ENCODE data around the gene SYCN. TPM values are rescaled to one million over a fixed set of nuclear protein-coding genes. Genes with fewer than 3 reads are reported as not detected.

The SYCN gene
- total RNA-seq, 1 experiment from 2014 or later = not detected

DNA sequence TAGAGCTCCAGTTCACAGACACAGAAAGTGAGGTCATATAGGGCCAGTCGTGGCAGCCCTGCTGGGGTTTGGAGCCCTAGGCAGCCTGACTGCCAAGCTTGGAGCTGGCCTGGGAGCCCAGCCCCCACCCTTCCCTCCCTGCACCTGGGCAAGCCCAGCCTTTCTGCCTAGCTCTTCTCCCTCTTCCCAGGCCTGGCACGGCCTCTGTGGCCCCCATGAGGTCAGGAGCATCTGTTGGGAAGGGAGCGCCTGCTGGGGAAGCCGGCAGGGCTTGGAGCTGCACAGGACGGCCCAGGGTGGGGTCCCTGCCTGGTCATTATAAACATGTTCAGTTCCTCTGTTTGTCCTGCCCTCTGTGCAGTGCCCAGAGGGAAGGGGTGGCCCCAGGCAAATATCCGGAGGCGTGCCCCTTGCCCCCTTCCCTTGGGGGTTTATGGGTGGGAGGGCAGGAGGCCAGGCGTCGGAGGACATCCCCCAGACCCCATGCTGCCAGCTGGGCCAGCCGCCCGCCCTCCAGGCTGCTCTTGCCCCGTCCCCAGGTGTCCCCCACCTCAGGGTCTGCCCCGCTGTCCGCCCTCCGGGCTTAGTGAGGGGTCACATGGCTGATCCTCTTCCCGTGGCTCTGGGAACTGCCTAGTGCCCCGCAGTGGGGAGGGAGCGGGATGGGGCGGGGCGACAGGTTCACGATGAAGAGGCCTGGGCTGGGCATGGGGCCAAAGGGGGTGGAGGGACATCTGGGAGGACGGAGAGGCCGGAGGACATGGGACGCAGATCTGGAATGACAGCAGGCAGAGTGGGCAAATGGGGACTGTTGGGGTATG is 37.3 kb downstream of the SYCN start:
- DNase-seq (ENCODE audit: low read depth, low spot score) = no peak
- in situ Hi-C loops (cut with HindIII; ENCODE audit: low pct_unique_long_range_greater_than_20kb, low sequenced_read_pairs) = no loop called here

DNA sequence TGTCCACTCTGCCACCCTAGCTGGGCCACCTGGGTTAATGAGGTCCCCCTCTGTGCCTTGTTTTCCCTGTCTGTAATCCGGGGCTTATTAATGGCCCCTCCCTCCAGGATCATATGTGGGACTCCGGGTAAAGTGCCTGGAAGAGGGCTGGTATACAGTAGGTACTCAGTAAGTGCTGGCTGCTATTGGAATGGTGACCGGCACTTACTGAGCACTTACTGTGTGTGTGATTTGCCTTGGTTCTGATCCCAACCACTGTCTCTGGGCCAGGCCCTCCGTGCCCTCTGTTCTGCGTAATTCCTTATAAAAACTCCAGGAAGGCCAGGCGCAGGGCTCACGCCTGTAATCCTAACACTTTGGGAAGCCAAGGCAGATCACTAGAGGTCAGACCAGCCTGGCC is 38.2 kb downstream of the SYCN start:
- no peak for DNase-seq (ENCODE audit: low read depth, low spot score)
- in situ Hi-C loops (cut with HindIII; ENCODE audit: low pct_unique_long_range_greater_than_20kb, low sequenced_read_pairs) = no loop called here

DNA sequence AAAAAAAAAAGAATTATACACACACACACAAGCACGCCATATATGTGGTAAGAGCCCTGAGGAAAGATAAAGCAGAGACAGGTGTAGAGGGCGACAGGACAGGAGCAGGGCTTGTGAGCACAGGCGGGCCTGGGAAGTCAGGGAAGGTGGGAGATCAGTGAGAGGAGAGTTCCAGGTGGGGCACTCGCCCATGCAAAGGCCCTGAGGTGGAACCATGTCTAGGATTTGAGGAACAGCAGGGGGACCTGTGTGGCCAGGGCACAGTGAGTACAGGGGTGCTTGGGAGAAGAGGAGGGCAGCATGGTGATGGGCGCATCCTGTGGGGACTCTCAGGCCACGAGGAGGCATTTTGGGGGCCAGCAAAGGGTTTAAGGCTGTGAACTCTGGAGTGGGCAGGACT is 39.8 kb downstream of the SYCN start:
- in situ Hi-C loops (cut with HindIII; ENCODE audit: low pct_unique_long_range_greater_than_20kb, low sequenced_read_pairs) = no loop called here
- no peak for DNase-seq (ENCODE audit: low read depth, low spot score)

DNA sequence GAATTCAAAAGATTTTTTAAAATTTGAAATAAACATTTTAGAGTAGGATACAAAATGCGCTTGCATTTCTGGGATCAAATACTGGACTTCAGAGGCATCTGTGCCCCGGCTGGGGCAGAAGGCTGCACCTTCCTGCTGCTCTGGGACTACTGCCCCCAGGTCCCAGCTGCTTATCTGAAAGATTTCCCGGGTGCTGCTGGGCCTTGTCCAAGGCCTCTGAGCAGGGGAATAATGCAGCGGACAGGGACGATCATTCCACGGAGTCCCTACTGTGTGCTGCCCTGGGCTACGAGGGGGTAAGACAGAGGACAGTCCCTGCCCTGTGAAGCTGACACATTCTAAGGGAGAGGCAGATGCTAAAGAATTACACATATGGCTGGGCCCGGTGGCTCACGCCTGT is 40.4 kb downstream of the SYCN start:
- DNase-seq (ENCODE audit: low read depth, low spot score) = no peak
- in situ Hi-C loops (cut with HindIII; ENCODE audit: low pct_unique_long_range_greater_than_20kb, low sequenced_read_pairs) = no loop called here

DNA sequence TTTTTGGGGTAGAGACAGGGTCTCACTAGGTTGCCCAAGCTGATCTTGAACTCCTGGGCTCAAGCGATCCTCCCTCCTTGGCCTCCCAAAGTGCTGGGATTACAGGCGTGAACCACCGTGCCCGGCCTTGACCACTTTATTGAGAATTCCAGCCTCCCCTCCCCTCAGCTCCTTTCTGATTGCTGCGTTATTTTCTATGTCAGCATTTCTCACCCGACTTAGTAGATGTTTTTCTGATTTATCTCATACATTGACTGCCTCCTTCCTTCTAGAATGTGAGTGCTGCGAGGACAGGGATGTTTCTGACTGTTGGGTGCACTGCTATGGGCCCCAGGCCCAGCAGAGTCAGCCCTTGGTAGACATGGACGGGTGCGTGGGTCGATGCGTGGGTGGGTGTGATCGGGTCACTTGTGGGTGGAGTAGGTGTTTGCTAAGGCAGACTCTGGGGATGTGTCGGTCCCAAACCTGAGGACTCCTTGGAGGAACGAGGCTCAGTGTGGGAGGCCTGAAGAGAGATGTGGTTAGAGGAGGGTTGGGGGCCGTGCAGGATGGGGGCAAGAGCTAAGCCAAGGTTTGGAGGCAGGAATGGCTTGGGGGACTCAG is 41.5 kb downstream of the SYCN start:
- DNase-seq (ENCODE audit: low read depth, low spot score) = no peak
- in situ Hi-C loops (cut with HindIII; ENCODE audit: low pct_unique_long_range_greater_than_20kb, low sequenced_read_pairs) = no loop called here

DNA sequence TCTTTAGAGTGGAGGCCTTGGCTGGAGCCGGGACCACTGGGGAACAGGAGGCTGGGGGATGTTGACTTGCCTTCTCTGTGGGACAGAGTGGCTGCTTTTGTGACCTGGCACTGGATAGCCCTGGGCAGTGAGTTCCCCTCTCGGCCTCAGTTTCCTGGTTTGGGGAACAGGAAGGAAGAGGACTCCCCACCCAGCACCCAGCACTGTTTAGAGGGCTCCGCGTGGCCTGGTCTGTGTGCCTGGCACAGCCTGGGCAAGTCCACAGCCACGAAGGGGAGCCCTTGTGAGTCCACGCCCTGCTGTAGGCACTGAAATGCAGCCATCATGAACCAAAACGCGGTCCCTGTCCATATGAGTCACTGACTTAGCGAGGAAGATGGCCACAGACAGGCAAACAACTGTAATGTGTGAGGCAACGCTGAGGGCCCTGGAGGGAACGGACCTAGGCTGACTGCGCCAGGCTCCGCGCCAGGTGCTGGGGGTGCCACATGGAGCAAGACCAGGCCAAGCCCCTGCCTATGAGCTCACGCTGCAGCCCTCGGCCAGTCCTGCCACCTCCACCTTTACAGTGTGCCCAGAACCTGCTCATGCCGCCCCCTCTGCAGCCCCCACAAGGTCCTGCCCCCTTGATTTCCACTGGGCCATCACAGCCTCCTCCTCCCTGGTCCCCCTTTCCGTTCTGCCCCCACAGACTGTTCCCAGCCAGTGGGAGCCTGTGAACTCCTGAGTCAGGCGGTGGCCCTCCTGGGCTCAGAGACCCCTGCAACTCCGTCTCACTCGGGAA is 43.0 kb downstream of the SYCN start:
- no peak for DNase-seq (ENCODE audit: low read depth, low spot score)
- in situ Hi-C loops (cut with HindIII; ENCODE audit: low pct_unique_long_range_greater_than_20kb, low sequenced_read_pairs) = no loop called here

DNA sequence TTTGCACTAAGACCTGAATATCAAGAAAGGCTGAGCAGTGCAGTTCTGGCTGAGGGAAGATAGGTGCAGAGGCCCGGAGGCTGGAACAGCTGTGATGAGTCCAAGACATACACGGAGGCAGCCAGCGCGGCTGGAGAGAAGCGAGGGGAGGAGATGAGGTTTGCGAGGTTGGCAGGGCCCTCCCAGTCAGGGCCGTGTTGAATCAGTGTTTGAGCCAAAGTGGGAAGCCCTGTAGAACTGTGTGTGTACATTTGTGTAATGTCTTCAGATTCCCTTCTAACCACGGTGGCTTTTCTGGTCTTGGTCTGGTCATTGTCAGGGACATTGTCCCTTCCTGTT is 43.6 kb downstream of the SYCN start:
- no peak for DNase-seq (ENCODE audit: low read depth, low spot score)
- in situ Hi-C loops (cut with HindIII; ENCODE audit: low pct_unique_long_range_greater_than_20kb, low sequenced_read_pairs) = no loop called here

DNA sequence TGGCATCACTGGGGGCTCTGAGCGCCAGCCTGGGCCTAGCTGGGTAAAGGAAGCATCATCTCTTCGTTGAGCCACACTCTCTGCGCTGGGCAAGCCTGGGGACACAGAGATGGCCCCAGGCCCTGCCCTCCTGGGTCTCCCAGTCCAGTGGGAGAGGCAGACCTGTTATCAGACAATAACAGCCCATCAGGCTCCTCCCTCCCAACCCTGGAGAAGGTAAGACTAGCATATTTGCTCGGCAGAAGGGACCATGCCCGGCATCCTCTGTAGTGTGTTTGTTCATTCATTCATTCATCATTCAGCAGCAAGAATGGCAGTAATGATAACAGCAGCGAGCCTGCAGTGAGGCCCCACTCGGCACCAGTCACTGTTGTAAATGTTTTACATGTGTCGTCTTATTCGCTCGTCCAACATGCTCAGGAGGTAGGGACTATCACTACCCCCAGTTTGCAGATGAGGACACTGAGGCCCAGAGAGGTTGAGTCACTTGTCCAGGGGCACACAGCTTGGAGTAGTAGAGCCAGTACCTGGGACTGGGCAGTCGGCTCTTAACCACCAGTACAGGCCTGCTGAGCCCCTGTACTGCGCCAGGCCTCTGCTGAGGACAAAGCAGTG is 45.3 kb downstream of the SYCN start:
- in situ Hi-C loops (cut with HindIII; ENCODE audit: low pct_unique_long_range_greater_than_20kb, low sequenced_read_pairs) = no loop called here

DNA sequence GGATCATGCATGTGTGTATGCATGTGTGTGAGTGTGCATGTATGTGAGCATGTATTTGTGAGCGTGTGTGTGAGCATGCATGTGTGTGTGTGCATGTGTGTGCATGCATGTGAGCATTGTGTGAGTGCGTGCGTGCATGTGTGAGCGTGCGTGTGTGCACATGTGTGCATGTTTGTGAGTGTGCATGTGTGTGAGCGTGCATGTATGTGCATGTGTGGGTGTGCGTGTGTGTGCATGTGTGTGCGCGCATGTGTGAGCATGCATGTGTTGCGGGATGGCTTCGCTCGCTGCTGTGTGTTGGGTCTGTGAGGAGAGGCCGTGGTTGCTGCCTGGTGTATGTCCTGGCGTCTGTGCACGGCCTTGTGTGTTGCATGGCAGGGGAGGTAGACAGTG is 46.1 kb downstream of the SYCN start:
- DNase-seq (ENCODE audit: low read depth, low spot score) = no peak
- in situ Hi-C loops (cut with HindIII; ENCODE audit: low pct_unique_long_range_greater_than_20kb, low sequenced_read_pairs) = no loop called here

More for the DNA sequence above, 45.3 kb downstream of the SYCN start:
- DNase-seq (ENCODE audit: low read depth, low spot score) = no peak

DNA sequence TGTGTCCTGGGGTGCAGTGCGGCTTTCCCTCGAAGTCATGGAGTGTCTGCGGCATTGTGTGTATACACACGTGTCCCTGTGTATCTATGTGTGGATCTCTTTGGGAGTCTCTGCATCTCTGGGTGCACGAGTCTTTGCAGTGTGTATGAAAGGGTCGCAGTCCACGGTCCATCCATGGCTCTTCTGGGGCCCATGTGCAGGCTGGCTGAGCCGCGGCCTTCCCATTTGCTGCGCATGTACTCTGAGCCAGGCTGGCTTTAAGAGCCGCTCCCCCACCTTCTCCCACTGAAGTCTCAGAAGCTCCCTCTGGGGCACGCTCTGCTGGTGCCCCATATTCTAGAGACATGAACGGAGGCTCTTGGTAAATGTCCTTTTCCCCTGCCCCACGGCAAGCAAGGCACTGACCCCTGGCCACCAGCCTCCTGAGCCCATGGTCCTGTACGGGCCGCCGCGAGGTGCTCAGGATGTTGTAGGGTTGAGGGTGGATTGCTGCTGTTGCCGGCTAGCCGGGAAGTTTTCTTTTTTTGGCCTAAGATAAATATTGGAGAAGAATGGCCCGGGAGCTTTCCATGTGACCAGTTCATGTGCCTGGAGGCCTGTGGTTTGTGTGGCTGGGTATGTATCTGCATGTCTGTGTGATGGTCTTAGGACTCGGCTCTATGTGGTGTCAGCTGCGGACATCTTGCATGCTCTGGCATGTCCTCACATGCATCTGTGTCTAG is 46.6 kb downstream of the SYCN start:
- in situ Hi-C loops (cut with HindIII; ENCODE audit: low pct_unique_long_range_greater_than_20kb, low sequenced_read_pairs) = no loop called here
- DNase-seq (ENCODE audit: low read depth, low spot score) = peak; percentile 15

DNA sequence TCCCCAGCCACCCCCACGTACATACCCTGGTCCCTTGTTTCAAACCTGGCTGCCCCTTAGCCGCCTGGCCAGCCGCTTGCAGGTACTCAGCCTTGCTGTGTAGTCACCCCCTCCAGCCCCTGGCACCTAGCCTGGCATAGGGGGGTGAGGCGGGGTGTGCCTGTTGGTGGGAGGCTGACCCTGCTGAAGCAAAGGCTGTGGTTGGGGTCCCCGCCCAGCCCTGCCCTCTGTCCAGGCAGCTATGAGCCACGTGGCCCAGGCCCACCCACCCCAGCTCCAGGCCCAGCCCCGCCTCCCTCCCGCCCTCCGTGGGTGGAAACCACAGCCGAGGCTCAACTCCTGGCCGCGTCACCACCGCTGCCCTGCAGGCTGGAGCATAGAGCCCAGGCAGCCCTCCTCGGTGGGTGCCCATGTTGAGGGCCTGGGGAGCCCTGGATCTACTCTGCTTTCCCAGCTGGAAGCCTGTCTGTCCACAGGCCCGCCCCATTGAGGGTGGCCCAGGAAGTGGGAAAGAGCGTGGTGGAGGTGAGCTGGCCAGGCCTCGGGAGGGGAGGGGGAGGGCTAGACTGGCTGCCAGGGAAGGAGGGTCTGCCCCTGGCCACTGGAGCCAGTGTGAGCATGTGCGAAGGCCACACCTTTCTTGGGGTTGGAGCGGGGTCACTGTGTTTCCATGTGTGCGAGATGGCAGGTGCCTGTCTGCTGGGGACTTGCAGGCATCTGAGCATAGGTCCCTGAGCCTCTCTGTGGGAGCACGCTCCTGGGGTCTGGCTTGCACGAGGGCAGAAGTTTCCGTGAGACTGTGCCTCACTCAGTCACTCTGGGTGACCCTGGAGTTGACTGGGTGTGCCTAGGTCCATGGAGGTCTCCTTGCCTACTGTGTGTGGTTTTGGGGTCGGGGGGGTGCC is 47.5 kb downstream of the SYCN start:
- in situ Hi-C loops (cut with HindIII; ENCODE audit: low pct_unique_long_range_greater_than_20kb, low sequenced_read_pairs) = no loop called here
- DNase-seq (ENCODE audit: low read depth, low spot score) = no peak

DNA sequence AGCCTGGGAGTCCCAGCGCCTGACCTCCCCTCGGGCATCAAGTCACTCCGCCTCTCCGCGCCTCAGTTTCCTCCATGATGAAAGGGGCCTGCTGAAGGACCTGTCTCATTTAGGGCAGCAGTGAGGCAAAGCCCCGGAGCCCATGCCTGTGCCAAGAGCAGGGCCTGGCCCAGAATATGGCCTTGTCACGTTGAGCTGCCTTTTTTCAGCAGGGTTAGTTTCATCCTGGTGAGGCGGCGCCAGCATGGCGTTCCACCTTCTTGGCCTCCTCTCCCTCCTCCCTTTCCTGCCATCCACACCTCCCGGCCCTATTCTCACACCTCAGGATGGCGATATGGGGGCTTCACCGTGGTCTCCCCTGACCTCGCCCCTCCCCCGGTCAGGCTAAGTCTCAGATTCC is 48.3 kb downstream of the SYCN start:
- in situ Hi-C loops (cut with HindIII; ENCODE audit: low pct_unique_long_range_greater_than_20kb, low sequenced_read_pairs) = no loop called here

DNA sequence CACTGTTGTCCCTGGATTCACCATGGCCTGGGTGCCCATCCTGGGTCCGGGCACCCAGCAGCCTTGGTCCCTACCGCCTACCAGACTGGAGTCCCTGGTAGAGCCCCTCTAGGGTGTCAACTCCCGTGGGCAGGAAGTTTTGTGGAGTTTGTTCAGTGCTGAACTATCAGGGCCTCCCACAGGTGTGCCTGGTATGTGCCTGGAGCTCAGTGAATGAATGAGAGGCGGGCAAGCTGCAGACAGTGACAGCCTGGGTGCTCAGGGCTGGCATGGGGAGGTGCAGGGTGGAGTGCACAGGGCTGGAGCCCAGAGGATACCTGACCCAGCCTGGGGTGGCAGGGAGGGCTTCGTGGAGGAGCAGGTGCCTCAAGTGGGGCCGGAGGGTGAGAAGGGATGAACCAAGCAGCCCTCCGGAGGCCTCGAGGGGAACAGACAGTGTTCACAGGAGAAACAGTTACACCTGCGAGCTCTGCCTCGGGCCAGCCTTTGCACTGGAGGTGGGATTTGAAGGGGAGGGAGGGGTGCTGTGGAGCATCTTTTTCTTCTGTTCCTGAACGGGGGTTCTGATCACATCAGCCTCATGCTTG is 48.9 kb downstream of the SYCN start:
- DNase-seq (ENCODE audit: low read depth, low spot score) = no peak
- in situ Hi-C loops (cut with HindIII; ENCODE audit: low pct_unique_long_range_greater_than_20kb, low sequenced_read_pairs) = no loop called here

More for the DNA sequence above, 48.3 kb downstream of the SYCN start:
- no peak for DNase-seq (ENCODE audit: low read depth, low spot score)

DNA sequence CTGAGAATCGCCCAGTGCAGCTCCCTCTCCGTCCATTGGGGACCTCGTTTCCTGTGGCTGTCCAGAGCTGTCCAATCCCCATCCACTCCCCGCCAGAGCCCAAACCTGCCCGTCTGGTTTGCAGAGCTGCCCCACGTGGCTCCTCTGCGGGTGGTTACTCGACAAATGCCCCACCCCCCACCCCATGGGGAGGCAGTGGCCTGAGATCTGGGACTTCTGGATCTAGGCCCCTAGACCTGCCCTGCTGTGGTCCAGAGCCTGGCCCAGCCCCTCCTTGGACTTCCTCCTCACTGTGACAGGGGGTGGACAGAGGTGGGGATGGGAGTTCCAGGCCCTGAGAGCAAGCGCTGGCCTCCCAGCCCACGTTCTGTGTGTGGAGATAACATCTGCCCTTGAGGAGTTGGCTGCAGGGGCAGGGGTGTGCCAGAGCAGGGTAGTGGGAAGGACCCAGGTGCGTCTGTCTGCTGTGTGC is 49.4 kb downstream of the SYCN start:
- in situ Hi-C loops (cut with HindIII; ENCODE audit: low pct_unique_long_range_greater_than_20kb, low sequenced_read_pairs) = no loop called here
- no peak for DNase-seq (ENCODE audit: low read depth, low spot score)

DNA sequence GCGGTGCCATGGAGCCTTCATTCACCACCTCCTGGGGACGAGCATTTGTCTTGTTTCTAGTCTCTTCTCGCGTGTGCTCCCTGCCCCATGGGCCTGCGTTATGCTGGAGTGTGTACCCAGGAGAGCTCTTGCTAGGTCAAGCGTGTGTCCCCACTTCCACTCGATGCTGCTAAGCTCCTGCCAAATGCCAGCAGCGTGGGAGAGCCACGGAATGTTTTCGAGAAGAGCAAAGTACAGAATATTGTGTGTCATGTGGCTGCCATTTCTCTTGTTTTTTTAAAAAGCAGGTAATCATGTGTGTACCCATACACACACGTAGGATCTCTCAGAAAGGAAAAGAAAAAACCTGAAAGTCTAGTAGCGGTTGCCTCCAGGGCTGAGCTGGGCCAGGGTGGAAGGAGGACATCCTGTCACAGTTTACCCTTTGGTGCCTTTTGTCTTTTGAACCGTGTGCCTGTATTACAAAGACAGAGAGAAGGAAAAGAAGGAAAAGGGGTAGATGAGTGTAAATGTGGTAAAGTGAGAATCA is 49.9 kb downstream of the SYCN start:
- in situ Hi-C loops (cut with HindIII; ENCODE audit: low pct_unique_long_range_greater_than_20kb, low sequenced_read_pairs) = no loop called here
- DNase-seq (ENCODE audit: low read depth, low spot score) = no peak

Measured in SK-MEL-5 (cell line).